Erythroblast (primary cell): Measurements from ENCODE around the gene MAP2K3.
"Not testable (repeated sequence)": the region's sequence is repeated elsewhere in the genome, so short reads cannot be mapped to it uniquely, and the experiment has no call there.

ENCODE experiments used
- DNase-seq, 2 experiments: peaks; one replicate each; lab custom pipeline; 2025; lab: John Stamatoyannopoulos, UW
- GATA1 ChIP-seq: IDR thresholded peaks from 2 replicates; pipeline ENCODE4 v1.6.1; 2011; ENCODE audit warnings: low read depth, mild to moderate bottlenecking, control low read depth, low read length, moderate library complexity
- POLR2A ChIP-seq: IDR thresholded peaks from 2 replicates; pipeline ENCODE4 v1.6.1; 2011; ENCODE audit warnings: mild to moderate bottlenecking, low read length

The MAP2K3 gene

DNA sequence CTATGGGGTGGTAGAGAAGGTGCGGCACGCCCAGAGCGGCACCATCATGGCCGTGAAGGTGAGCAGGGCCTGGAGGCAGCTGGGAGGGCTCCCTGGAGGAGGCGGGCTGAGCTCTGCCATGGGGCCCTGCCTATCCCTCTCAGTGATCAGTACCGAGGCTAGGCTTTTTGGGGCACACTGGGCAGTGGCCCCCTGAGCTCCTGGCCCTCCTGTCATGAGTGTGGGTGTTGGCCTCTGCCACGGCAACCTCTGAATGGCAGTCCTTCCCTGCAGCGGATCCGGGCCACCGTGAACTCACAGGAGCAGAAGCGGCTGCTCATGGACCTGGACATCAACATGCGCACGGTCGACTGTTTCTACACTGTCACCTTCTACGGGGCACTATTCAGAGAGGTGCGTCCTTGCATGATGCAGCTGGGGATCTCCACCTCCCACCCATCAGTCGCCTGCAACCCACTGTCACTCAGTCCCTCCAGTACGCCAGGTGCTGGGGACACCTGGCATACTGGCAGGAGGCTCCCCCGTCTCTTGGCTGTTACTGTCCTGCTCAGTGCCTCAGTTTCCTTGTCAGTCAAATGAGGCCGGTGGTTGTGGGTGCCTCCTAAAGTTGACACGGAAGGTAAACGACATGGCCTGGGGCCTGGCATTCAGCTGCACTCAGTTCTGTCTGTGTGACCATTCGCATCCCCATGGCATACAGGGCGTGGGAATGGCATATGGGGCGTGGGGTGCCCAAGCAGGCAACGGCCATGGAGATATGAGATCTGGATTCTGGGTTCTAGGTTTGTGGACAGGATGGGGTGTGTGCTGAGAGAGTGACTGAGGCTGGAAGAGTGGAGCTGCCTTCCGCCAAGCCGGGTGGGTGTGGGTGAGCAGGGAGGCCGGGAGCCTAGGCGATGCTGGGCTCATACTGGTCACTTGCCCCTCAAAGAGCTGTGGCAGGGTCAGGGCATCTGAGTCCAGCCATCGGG lies 16.4 kb downstream of the MAP2K3 start:
- no peak for DNase-seq
- TF ChIP-seq POLR2A (no peak), GATA1 (no peak)

DNA sequence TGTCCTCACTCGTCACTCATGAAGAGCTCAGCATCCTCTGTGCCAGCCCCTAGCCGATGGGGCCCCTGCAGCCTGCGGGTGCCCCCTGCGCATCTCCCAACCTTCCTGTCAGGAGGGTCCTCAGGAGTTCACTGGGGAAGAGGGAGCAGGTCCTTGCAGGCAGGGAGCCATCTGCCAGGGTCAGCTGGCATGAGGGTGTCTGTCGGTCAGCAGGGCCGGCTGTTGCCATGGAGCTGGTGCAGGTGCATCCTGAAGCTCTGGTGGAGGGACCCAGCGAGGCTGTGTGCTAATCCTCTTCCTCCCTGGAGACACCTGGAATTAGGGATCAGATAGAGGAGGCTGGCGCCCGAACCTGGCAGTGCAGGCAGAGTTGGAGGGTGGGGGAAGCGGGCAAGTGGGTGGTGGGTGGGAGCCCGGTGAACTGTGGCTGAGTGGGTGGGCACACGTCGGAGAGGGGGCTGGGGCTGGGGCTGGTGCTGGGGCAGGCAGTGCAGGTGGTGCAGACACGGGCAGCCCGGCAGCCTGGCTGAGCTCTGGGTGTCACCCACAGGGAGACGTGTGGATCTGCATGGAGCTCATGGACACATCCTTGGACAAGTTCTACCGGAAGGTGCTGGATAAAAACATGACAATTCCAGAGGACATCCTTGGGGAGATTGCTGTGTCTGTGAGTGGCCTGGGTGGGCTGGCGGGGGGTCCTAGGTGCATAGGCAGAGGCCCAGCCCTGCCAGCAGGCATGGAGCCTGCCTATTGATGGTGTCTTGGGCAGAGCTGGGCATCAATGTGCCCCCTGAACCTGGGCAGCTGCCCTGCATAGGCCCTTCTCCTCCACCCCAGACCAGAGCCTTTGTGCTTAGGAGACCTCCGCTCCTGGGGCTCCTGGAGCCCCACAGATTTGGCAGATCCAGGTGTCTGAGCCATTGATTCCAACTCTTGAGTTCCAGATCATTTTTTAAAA lies 17.4 kb downstream of the MAP2K3 start:
- no peak for DNase-seq
- no peak for TF ChIP-seq GATA1
- no peak for TF ChIP-seq POLR2A

DNA sequence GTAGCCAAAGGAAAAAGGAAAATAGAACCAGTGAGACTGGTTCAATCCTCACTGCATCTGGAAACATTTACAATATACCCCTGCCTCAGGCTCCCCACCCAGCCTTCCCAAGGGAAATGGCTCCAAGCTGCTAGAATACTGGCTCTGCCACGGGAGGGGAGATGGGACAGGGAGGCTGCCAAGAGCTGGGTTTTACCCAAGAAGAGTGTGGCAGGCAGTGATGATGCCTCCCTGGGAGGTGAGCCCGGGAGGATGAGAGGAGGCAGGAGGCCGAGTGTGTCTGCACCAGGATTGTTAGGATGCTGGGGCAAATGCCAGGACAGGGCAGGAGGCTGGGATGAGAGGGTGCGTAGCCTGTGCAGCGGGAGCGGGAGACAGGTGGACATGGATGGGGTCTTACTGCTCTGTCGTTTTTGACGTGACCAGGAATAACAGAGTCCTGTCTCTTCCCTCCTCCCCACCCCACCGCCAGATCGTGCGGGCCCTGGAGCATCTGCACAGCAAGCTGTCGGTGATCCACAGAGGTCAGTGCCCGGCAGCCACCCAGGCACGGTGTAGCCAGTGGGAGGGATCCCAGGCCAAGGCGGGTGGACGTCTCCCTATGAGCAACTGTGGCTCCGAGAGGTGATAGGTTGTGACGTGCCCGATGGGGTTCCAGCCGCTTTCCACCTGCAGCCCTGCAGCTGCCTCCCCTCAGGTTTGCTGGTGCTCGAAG lies 18.4 kb downstream of the MAP2K3 start:
- DNase-seq: no peak
- no peak for TF ChIP-seq POLR2A
- TF ChIP-seq GATA1: no peak

DNA sequence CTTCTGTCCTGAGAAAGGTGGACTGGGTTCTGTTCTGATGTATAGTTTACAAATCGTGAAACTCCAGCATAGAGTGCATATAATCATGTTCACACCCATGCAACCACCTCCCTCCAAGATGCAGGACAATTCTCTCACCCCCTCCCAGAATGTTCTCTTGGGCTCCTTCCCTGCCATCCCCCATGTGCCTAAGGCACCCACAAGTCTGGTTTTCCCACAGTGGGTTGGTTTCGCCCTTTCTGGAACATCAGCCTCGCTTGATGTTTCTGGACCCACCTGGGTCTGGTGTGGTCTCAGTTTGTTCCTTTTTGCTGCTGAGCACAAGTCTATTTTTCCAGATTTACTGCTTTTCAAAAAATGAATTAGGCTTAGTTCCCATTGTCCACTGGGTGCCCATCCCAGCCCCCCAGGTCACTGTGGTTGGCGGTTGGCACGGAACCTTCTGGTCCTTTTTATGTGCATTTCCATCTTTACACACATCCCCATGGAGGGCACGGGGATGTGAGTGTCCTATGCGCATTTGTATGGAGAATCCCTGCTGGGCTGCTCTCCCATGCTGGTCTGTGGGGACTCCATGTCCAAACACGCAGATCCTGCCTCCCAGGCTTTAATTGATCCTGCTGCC lies 19.0 kb downstream of the MAP2K3 start:
- TF ChIP-seq GATA1: no peak
- TF ChIP-seq POLR2A: no peak
- DNase-seq: no peak

DNA sequence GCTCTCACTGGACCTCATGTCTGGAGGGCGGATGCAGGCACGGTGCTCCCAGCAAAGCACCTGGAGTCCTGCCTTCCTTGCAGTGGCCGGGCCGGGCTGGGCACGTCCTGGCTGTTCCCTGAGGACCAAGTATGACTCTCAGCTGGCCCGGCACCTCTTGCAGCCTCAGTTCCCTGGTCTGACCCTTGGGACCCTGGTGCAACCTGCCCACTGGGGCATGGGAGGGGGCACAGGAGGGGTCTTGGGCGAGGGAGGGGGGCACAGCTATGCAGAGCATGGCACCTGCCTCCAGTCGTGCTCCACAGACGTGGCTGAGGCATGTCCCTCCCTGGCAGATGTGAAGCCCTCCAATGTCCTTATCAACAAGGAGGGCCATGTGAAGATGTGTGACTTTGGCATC lies 19.6 kb downstream of the MAP2K3 start:
- DNase-seq: no peak
- TF ChIP-seq POLR2A (no peak), GATA1 (no peak)

DNA sequence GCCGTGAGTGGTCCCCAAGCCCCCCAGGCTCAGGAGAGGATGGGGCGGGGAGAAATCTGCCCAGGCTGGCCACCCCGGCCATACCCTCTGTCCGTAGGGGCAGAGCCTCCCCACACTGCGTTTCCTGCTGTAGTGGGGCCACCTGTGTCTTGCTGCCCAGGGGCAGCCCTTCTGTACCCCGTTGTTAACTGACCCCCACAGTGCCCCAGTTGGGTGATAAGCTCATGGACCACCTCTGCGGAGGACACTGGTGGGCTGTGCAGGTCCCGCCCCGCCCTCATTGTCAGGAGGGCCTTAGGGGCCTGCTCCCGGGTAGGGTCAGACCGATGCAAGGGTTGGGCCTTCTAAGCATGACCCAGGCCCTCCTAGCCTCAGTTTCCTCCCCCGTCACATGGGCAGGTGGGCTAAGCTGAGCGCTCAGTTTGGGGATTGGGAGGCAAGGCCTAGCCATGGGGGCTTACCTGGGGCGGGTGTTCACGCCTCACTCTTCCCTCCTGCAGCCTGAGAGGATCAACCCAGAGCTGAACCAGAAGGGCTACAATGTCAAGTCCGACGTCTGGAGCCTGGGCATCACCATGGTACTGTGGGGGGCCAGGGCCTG lies 20.1 kb downstream of the MAP2K3 start:
- not testable (repeated sequence) for DNase-seq

DNA sequence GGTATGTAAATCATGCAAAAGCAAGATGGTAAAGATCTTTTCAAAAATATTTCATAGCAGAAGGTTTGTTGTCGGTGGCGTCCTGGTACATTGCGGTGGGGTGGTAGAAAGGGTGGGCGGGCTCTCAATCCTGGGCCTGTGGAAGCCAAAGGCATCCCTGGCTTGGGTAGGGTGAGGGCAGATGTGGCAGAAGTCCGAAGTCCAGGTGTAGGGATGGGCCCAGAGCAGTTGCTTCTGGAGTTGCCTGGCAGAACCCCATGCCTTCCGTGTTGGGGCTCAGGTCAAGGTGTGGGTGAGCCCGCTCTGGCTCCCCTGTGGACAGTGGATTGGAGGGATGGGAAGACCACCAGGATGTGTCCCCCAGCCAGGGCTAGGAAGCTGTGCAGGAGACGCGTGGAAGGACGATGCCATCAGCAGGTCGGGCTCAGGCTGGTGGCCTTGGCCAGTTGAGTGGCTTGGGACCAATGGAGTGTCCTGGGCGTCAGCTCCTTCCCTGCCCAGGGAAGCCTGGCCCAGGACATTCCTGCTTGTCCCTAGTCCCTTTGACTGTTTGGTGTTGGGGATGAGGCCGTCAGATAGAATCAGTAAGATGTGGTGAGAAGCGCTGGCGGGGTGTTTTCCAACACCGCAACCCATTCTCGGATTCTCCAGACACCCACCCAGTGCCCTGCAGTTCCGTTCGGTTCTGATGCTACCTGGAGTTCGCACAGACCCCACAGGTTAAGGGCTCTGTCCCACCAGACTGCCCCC lies 21.1 kb downstream of the MAP2K3 start:
- not testable (repeated sequence) for DNase-seq

DNA sequence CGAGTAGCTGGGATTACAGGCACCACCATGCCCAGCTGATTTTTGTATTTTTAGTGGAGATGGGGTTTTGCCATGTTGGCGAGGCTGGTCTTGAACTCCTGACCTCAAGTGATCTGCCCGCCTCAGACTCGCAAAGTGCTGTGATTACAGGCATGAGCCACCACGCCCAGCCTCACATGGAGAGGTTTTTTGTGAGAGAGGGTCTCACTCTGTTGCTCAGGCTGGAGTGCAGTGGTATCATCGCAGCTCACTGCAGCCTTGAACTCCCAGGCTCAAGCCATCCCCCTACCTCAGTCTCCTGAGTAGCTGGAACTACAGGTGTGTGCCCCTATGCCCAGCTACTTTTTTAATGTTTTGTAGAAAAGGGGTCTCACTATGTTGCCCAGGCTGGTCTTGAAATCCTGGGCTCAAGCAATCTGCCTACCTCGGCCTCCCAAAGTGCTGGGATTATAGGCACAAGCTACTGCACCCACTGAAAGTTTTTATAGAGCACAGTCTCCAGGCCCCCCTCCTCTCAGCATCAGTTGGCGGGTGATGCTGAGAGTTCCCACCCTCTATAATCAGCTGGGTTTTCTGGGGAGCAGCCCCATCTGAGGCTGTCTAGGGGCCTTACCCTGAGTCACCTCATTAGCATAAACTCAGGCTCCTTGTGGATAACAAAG lies 22.2 kb downstream of the MAP2K3 start:
- DNase-seq: not testable (repeated sequence)

DNA sequence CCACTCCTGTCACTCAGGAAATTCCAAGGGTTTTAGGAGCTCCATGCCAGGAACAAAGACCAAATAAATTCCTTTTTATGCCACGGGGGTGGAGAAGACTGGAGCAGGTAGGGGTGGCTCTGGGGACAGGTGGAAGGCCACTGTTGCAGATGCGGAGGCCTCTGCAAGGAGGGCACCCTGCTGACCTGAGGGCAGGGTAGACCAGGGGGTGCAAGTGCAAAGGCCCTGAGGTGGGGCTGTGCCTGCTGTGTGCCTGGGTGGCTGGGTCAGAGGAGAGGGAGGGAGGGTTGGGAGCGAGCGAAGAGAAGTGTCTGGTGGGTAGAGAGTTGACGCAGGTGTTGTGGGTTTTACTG lies 22.7 kb downstream of the MAP2K3 start:
- not testable (repeated sequence) for DNase-seq

DNA sequence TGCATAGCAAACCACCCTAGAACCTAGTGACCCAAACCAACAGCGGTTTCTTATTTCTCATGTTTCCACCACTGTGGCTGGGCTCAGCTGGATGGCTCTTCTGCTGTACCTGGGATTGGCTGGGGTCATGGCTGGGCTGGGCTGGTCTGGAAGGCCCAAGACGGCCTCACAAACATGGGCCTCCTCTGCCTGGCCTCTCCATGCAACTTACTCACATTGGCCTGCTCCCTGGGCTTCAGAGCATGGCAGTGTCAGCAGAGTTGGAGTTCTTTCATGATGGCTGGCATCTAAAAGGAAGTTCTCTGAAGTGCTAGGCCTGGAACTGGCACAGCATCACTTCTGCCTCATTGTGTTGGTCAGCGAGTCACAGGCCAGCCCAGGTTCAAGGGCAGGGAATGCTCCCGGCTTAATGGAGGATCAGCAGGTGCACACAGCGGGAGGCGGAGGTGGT lies 24.4 kb downstream of the MAP2K3 start:
- not testable (repeated sequence) for DNase-seq

DNA sequence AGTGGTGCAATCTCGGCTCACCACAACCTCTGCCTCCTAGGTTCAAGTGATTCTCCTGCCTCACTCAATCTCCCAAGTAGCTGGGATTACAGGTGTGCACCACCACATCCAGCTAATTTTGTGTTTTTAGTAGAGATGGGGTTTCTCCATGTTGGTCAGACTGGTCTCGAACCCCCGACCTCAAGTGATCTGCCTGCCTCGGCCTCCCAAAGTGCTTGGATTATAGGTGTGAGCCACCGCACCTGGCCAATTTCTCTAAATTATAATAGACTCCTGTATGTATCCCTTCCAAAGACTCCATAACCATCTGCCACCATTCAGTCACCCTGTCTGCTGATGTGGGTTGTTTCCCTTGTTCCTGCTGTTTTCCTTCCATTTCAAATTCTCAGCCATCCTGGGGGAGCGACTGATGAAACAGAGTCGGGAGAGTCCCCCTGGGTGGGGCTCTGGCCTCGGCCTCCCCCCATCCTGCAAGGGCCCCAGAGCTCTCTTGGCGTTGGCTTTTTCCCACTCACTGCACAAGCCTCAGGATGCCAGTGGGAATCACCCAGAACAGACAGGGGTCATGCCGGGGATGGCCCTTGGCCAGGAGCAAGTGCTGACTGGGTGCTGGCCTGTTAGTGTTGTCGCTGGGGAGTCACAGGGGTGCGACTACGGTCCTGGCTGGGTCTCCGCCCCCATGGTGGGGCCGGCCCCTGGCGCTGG lies 25.7 kb downstream of the MAP2K3 start:
- DNase-seq: not testable (repeated sequence)

DNA sequence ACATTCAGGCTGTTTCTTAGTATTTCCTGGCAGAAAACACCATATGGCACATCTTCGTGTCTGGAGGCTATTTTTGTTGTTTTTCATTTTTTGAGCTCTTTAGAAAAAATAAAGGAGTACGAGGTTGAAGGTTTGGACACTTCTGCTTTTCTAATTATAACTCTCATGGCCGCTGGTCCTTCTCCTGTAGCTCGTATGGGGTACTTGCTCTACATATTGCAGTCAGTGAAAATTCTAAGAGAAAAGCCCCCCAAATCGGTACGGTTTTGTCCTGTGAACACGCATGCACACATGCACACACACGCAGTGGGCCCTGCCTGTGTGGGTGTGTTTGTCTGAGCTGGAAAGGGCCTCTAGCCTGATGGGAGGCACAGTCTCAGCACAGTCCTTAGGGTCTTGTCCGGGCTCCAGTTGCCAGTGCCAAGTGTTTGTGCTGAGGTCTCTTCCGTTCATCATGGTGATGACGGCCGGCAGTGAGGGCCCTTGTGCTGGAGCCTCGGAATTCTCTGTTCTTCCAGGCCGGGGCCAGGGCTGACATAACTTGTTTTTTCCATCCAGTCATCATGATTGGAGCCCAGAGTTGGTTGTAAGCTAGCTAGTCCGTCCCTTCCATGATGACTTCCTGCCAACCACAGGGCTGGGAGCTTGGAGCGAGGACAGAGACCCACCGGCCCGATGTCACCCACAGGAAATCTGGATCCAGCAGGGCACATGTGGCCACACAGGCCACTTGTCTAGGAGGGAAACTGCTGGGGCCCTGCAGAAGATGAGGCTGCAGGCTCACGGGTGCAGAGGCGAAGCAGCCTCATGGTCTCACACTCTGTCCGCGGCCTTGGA lies 26.5 kb downstream of the MAP2K3 start:
- DNase-seq: not testable (repeated sequence)
